ENCODE data around the gene GALNT17.

DNA sequence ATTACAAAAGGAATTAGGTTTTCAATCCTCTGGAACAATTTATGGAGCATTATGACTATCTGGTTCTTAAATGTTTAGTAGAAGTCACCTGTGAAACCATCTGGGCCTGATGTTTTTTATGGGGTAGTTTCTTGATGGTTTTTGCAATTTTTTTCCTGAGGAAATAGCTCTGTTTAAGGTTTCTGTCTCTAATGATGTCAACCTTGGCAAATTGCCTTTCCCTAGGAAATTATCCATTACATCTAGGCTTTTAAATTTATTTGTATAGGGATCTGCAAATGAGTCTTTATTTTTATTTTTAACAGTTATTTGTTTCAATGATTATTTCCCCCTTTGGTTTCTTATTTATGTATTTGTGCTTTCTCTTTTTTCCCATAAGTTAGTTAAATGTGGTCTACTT is 222.8 kb downstream of the GALNT17 start:
- TF ChIP-seq POLR2A (IDR thresholded peaks at IDR 0.05; ENCODE audit: low read depth, low read length) (no peak), POLR2AphosphoS5 (IDR thresholded peaks at IDR 0.05; ENCODE audit: low read depth, low read length) (no peak), TAF1 (IDR thresholded peaks at IDR 0.05; ENCODE audit: borderline replicate concordance, low read depth, low read length) (no peak)

Measured in GM12892 (cell line).